Left kidney (tissue), 2 donors: ENCODE data around the gene RCBTB1. TPM values are rescaled to one million over a fixed set of nuclear protein-coding genes. Genes with fewer than 3 reads are reported as not detected.
A peak's percentile ranks its signal among the peaks of the same experiment; 100 is the strongest.
"Not testable (repeated sequence)": the region's sequence is repeated elsewhere in the genome, so short reads cannot be mapped to it uniquely, and the experiment has no call there.

Source experiments
- DNase-seq: peaks from one replicate; pipeline ENCODE4 v3.0.0-alpha.2; 2013
- polyA plus RNA-seq: library from polyadenylated mRNA; unstranded; fragments of 120-200 nt; gene quantifications from one replicate; pipeline ENCODE4 v1.2.1, GENCODE V29; 2013; ENCODE audit not compliant: insufficient read length

Gene RCBTB1
- polyA plus RNA-seq, 1 donor, result 53.1 TPM

DNA sequence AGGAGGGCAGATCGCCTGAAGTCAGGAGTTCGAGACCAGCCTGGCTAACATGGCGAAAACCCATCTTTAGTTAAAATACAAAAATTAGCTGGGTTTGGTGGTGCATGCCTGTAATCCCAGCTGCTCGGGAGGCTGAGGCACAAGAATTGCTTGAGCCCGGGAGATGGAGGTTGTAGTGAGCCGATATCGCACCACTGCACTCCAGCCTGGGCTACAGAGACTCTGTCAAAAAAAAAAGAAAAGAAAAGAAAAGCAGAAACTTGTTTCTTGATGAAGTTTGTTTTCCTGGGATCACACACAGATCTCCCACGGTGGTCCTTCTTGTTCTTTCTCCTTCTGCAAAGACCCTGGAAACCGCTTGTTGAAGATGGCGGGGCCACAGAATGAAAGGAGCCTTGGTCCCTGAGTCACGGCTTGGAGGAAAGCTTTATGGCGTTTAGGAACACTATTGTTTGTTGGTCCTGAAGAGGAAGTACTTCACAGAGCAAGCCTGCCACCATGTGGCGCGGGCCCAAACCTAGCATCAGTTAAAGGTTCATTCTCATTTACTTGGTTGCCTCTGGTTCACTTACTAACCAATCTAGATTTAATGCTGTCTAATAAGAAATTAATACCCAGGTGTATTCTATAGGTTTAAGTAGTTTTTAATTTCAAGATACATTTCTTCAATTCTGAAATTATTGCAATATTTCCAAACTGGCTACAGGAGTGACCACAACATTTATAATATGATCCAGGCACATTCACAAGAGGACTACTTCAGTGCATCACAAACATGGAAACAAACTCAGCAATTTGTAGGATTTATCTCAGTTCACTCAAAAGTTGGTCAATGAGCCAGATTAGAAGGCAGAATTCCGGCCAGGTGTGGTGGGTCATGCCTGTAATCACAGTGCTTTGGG lies 21.6 kb upstream of the RCBTB1 start:
- peak; percentile 85 for DNase-seq

GRCh38 chr13:49604570-49604969 lies 19.2 kb upstream of the RCBTB1 start:
- DNase-seq, result no peak

GRCh38 chr13:49602615-49603014 lies 17.3 kb upstream of the RCBTB1 start:
- DNase-seq, result not testable (repeated sequence)

DNA sequence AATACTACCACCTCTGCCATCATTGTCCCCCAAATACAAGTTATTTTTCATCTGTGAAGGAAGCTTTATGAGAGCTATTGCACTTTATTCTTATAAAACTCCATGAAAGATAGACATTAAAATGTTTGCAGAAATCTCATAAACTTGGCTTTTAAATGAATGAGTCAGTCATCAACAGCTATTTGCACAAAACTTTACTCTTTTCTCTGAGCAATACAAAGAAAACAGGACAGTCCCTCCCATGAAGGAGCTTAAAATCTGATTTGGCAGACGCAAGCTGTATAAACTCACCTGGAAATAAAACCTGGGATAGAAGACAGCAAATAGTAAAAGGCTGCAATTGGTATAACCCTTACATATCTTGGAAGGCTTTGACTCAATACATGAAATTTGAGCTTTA lies 16.6 kb upstream of the RCBTB1 start:
- no peak for DNase-seq

DNA sequence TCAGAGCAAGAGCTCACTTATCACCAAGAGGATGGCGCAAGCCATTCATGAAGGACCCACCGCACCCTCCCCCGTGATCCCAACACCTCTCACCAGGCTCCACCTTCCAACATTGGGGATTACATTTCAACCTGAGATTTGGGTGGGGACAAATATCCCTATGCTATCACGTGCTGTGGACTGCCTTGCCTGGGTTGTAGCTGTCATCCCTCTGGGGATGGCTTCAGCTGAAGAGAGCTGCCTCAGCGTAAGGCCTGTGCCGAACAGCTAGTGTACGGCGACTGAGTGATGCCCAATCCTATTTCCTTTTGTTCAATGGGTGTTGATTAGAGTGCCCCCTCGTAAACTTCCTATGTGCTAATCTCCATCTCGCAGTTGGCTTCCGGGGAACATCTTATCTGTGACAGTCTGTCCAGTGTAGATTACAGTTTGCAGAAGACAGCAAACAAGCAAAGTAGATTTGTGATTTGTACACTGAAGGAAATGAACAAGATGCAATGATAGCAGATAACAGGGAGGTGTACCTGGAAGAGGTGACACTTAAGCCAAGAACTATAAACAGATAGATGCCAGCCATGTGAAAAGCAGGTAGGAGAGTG lies 11.8 kb upstream of the RCBTB1 start:
- no peak for DNase-seq

DNA sequence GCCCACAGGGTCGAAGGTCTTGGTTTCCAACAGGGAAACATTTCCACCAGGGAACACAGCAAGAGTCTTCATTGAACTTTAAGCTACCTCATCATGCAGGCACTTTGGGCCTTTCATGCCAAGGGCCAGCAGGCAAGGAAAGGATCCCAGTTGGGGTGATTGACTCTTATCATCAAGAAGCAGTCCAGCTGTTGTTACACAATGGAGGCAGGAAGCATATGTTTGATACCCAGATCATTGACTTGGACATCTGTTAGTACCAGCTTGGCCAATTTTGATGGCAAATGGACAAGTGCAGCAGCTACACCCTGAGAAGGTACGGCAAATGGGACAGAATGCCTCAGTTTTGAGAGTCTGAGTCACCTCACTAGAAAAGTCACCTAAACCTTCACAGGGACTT lies 10.9 kb upstream of the RCBTB1 start:
- DNase-seq, result no peak

GRCh38 chr13:49594576-49594975 lies 9.2 kb upstream of the RCBTB1 start:
- DNase-seq, result no peak

DNA sequence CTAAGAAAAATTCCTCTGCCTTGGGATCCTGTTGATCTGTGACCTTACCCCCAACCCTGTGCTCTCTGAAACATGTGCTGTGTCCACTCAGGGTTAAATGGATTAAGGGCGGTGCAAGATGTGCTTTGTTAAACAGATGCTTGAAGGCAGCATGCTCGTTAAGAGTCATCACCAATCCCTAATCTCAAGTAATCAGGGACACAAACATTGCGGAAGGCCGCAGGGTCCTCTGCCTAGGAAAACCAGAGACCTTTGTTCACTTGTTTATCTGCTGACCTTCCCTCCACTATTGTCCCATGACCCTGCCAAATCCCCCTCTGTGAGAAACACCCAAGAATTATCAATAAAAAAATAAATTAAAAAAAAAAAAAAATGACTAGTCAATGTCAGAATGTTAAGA lies 8.5 kb upstream of the RCBTB1 start:
- not testable (repeated sequence) for DNase-seq

DNA sequence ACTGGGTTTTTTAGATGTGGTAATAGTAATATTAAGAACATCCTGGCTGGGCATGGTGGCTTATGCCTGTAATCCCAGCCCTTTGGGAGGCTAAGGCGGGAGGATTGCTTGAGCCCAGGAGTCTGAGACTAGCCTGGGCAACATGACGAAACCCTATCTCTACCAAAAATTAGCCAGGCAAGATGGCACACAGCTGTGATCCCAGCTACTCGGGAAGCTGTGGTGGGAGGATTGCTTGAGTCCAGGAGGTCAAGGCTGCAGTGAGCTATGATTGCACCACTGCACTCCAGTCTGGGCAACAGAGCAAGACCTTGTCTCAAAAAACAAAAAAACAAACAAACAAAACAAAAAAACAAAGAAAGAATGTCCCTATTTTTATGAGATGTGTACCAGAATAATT lies 5.4 kb upstream of the RCBTB1 start:
- DNase-seq, result not testable (repeated sequence)

DNA sequence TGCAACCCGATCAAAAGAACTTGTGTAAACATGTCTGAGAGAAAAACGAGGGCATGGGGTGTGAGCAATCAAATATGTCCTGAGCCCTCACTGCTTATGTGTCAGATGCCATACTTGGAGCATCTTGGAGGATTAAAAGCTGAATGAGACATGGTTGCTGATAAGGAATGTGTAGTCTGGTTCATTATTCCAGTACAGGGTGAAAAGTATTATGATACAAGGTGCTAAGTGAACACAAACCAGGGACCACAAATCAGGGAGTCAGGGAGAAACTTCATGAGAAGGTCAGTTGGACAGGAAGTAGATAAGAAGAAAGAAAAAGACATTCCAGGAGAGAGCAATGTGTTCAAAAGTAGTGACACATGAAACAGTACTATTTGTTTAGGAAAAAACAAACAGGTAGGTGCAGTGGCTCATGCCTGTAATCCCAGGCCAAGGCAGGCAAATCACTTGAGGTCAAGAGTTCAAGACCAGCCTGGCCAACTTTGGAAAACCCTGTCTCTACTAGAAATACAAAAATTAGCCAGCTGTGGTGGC lies 2.0 kb upstream of the RCBTB1 start:
- no peak for DNase-seq

GRCh38 chr13:49586717-49587116 lies 1.4 kb upstream of the RCBTB1 start:
- no peak for DNase-seq

DNA sequence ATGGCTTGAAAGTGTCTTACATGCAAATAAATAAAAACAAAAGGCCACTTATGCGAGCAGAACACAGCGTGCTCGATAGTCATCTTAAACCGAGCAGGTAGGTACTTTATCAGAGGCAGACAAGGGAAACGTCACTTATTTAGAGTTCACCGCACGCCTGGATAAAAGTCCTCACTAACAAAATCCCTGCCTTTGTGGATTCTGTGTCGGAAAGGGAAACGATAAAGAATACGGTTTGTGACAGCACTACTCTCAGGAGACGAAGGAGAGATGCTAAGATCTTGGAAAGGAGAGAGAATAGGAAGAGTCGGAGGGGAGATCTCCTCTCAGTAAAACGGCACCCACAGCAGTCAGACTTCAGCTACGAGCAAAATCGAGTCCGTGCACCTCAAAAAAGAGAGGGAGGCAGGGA lies 581 bp downstream of the RCBTB1 start:
- DNase-seq, result no peak

GRCh38 chr13:49580980-49581680 lies 4.2 kb downstream of the RCBTB1 start:
- DNase-seq, result no peak

DNA sequence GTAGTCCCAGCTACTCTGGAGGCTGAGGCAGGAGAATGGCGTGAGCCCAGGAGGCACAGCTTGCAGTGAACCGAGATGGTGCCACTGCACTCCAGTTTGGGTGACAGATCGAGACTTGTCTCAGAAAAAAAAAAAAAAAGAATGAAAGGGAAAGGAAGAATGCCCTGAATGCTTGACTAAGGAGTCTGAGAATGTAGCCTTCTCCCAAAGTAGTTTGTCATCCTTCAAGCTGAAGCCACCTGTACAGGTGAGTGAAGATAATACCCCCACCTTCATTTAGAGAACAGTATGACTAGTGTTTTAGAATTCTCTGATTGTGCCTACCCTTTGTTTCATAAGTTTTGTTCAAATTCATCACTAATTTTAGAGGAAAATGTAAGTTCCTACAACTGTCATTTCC lies 5.9 kb downstream of the RCBTB1 start:
- no peak for DNase-seq

DNA sequence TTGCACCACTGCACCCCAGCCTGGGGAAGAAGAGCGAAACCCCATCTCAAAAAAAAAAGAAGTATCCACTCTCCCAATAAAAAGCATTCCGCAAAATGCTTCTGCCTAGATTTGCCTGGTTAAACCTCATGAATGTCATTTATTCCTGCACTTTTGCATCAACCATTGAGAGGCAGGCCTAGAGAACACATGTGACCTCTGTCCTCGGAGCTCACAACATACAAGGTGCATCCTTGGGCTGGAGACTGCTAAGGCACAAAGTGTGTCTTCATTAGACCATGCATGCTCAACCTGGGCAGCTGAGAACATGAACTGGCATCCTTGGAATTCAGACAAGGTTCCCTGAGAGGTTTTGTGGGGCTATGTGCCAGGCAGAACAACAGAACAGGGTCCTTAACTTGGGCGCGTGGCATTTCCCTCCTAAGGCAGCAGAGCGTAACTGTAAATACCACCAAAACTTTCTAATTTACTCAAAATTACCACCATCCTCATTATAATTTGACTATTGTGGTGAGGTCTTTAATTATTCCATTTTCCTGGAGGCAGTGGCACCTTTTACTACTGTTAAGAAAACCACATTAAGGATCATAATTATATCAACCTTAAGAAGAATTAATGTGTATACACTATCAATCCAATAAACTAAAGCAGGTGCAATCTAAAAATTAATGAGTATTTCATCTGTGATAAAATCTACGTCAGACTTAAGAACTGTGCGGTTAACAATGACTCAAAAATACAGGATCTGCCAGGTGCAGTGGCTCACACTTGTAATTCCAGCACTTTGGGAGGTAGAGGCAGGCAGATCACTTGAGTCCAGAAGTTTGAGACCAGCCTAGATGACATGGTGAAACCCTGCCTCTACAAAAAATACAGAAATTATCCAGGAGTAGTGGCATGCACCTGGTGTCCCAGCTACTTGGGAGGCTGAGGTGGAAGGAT lies 13.8 kb downstream of the RCBTB1 start:
- DNase-seq, result no peak

DNA sequence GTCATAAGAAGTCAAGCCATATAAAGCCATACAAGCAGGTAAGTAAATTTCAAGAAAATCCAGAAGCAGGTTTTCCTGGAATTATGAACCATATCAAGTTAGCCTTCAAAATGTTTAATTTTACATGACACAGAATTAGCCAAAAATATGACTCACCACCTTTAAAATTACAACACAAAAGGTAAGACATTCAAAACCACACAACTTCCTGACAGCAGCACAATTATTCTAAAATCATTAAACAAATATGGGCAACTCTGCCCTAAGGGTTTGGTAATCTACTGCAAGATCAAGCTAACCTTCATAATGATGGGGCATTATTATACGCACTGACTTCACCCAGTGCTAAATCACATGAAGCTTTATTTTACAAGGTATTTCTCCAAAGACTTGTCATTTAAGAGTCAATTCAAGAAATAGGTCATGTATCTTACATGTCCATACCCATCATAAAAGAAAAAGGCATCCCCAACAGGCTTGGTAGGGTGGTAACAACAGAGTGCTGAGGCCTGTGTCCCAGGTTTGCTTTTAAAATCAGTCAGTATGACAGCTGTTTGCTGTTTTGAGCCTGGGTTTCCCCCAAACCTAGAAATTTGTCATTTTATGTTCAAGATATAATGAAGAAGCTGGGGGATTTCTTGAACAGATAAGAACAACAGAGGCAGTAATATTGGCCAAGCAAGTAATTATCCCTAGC lies 15.2 kb downstream of the RCBTB1 start:
- no peak for DNase-seq

DNA sequence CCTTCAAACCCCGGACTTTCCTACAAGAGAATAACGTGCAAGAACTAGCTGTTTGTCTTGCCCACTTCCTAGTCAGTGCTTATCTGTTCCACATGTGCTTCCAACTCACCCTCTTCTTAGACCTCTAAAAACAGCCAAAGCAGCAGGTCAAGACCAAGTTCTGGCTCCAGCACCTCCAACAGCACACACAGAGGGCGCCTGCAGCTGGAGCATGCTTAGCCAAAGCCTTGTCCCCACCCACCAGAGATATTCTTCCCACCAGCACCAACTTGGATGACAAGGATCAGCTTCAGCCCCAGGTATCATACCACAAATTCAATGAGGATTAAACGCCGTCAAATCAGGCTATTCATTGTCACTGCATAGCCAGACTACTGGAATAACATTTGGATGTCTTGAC lies 17.9 kb downstream of the RCBTB1 start:
- no peak for DNase-seq

- no peak for DNase-seq
Measured at GRCh38 chr13:49566461-49566860, 18.9 kb downstream of the RCBTB1 start.

GRCh38 chr13:49565461-49565860 lies 19.9 kb downstream of the RCBTB1 start:
- DNase-seq, result not testable (repeated sequence)

DNA sequence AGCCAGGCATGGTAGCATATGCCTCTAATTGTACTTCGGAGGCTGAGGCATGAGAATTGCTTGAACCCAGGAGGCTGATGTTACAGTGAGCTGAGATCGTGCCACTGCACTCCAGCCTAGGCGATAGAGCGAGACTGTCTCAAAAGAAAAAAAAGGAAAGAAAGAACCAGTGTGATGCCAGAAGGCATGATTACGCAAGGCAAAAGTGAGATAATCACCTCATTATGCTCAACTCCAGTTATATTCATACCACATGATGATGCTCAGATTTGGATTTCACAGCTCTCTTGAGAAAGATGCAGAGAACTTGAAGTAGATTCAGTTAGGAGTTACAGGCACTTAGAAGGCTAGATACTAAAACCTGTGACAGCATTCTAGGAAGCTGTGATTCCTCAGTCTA lies 21.8 kb downstream of the RCBTB1 start:
- no peak for DNase-seq

DNA sequence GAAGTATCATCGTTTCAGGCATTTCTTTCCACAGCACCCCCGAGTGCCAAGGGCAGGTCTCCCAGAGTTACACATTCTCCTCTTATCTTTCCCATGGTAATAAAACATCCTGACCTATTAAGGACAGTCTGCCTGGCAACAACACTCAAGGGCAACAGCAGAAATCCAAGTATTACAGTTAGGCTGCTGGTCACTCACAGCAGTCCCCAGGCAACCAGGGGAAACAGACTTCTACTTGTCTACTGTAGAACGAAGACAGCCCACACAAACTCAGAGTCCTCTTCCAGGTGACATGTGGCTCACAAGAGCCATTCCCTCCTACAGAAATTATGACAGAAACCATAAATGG lies 24.3 kb downstream of the RCBTB1 start:
- DNase-seq, result no peak
